Measurements from ENCODE around the gene IL10RB.

DNA sequence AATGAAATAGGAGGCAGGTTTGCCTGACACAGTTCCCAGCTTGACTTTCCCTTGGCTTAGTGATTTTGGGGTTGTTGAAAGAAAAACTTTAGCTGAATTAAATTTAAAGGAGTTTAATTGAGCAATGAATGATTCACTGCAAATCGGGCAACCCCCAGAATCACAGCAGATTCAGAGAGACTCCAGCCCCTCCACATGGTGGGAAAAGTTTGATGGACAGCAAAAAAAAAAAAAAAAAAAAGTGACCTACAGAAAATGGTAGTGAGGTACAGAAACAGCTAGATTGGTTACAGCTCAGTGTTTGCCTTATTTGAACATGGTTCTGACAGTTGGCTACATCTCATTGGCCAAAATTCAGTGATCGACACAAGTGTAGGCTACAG lies 49.0 kb upstream of the IL10RB start:
- TF ChIP-seq, protein P1, sequence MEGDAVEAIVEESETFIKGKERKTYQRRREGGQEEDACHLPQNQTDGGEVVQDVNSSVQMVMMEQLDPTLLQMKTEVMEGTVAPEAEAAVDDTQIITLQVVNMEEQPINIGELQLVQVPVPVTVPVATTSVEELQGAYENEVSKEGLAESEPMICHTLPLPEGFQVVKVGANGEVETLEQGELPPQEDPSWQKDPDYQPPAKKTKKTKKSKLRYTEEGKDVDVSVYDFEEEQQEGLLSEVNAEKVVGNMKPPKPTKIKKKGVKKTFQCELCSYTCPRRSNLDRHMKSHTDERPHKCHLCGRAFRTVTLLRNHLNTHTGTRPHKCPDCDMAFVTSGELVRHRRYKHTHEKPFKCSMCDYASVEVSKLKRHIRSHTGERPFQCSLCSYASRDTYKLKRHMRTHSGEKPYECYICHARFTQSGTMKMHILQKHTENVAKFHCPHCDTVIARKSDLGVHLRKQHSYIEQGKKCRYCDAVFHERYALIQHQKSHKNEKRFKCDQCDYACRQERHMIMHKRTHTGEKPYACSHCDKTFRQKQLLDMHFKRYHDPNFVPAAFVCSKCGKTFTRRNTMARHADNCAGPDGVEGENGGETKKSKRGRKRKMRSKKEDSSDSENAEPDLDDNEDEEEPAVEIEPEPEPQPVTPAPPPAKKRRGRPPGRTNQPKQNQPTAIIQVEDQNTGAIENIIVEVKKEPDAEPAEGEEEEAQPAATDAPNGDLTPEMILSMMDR (IDR thresholded peaks at IDR 0.05), result no peak
- no peak for TF ChIP-seq POLR2A (IDR thresholded peaks at IDR 0.05)

All from uterus (tissue), 2 donors.